Measurements from ENCODE around the gene PAXX. TPM values are rescaled to one million over a fixed set of nuclear protein-coding genes. Genes with fewer than 3 reads are reported as not detected.

The PAXX gene
- total and polyA plus RNA-seq, 9 of the 15 experiments (the other 6 are each of a cell fraction or from before 2014, with no cell fraction given), result 1.2 to 175 (median 38.5) TPM

GRCh38 chr9:136978865-136979544, 13.2 kb upstream of the PAXX start (continued):
- TF ChIP-seq THRA (IDR thresholded peaks at IDR 0.05) (no peak), IRF2 (CRISPR knock-in tag; IDR thresholded peaks at IDR 0.05) (no peak), RNF2 (IDR thresholded peaks at IDR 0.05) (no peak), RBM25 (IDR thresholded peaks at IDR 0.05; ENCODE audit: low read depth, low read length, severe bottlenecking) (no peak), MBD1 (CRISPR knock-in tag; IDR thresholded peaks at IDR 0.05) (no peak), ZNF175 (CRISPR knock-in tag; IDR thresholded peaks at IDR 0.05; ENCODE audit: low read depth) (no peak), CBFA2T2 (conservative IDR thresholded peaks at IDR 0.05) (no peak), PKNOX1 (IDR thresholded peaks at IDR 0.05) (no peak), GTF2B (IDR thresholded peaks at IDR 0.05; ENCODE audit: extremely low read depth, insufficient read length) (no peak), THAP7 (CRISPR knock-in tag; IDR thresholded peaks at IDR 0.05) (no peak), ZNF668 (CRISPR knock-in tag; IDR thresholded peaks at IDR 0.05) (no peak), MTF1 (CRISPR knock-in tag; IDR thresholded peaks at IDR 0.05; ENCODE audit: borderline replicate concordance) (no peak), MIER1 (IDR thresholded peaks at IDR 0.05; ENCODE audit: low read depth) (no peak), HEY1 (CRISPR knock-in tag; IDR thresholded peaks at IDR 0.05; ENCODE audit: borderline replicate concordance) (no peak), KLF16 (IDR thresholded peaks at IDR 0.05) (no peak), MAX (CRISPR knock-in tag; IDR thresholded peaks at IDR 0.05) (peak; percentile 40; the same call in 1 of the 2 replicates), TARDBP (IDR thresholded peaks at IDR 0.05) (no peak), MCM5 (IDR thresholded peaks at IDR 0.05; ENCODE audit: low read depth) (no peak), STAG1 (CRISPR knock-in tag; IDR thresholded peaks at IDR 0.05; ENCODE audit: borderline replicate concordance) (no peak), ATF3 (IDR thresholded peaks at IDR 0.05) (no peak), ATF3 (CRISPR knock-in tag; conservative IDR thresholded peaks at IDR 0.05) (no peak), ZC3H4 (CRISPR knock-in tag; IDR thresholded peaks at IDR 0.05; ENCODE audit: borderline replicate concordance) (no peak)

Measured in K562 (cell line).